Testis (tissue), 2 donors: Measurements from ENCODE around the gene VAX1.

Experiments used
- POLR2A ChIP-seq: fragments of 450-650 bp; IDR thresholded peaks from one replicate; pipeline ENCODE4 v1.6.1; 2017; ENCODE audit warnings: antibody characterized with exemption, mild to moderate bottlenecking, moderate library complexity
- TF ChIP-seq, protein P1 (sequence below), 3 experiments: fragments of 450-650 bp in 2 of 3; fragments of 200-600 bp in 1 of 3; sonication (generic) in 1 of 3; IDR thresholded peaks; one replicate each; pipeline ENCODE4 v1.5.1; 2016 to 2019; ENCODE audit warnings: antibody characterized with exemption in 3 of 3, mild to moderate bottlenecking in 2 of 3, moderate library complexity in 1 of 3

DNA sequence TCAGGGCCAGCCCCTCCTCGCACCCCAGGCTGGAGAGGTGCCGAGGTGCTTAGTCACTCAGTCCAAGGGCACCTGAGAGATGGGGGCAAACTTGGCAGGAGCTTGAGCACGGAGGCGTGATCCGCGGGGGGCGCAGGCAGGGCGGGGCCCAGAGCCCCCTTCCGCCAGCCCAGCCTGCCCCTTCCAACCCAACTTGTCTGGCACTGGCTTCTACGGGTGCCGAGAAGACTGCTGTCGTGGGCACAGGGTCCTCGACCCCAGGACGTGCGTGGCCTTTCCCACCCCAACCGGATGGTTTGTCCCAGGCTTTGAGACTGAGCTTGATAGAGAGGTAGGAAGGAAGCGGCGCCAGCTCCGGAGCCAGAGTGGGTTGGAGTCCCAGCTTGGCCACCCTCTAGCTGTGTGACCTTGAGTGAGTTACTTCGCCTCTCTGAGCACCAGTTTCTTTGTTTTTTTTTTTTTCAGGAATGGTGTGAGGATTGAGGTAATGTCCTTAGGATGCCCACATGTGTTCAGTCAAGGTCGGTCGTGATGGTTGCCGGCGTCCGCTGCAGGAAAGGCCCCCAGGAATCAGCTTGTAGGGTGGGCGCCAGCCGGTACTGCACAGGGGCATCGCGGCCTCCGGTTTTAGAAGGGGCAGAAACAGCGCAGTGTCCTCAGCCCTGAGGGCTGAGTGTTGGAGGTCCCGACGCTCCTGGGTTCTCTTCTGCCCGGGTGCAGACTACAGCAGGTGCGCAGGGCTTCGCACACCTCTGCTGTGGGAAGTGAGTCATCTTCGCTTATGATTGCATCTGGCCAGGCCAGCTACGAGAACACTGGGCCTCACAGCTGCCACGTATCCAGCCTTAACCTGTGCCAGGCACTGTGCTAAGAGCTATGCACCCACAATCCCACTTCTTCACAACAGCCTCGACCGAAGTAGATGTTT, 28.6 kb upstream of the VAX1 start:
- TF ChIP-seq, protein P1, sequence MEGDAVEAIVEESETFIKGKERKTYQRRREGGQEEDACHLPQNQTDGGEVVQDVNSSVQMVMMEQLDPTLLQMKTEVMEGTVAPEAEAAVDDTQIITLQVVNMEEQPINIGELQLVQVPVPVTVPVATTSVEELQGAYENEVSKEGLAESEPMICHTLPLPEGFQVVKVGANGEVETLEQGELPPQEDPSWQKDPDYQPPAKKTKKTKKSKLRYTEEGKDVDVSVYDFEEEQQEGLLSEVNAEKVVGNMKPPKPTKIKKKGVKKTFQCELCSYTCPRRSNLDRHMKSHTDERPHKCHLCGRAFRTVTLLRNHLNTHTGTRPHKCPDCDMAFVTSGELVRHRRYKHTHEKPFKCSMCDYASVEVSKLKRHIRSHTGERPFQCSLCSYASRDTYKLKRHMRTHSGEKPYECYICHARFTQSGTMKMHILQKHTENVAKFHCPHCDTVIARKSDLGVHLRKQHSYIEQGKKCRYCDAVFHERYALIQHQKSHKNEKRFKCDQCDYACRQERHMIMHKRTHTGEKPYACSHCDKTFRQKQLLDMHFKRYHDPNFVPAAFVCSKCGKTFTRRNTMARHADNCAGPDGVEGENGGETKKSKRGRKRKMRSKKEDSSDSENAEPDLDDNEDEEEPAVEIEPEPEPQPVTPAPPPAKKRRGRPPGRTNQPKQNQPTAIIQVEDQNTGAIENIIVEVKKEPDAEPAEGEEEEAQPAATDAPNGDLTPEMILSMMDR (IDR thresholded peaks at IDR 0.05) = no peak
- no peak for TF ChIP-seq POLR2A
